ENCODE data around the gene RTTN. TPM values are rescaled to one million over a fixed set of nuclear protein-coding genes. Genes with fewer than 3 reads are reported as not detected.
"Not testable (repeated sequence)": the region's sequence is repeated elsewhere in the genome, so short reads cannot be mapped to it uniquely, and the experiment has no call there.

RTTN gene, protein sequence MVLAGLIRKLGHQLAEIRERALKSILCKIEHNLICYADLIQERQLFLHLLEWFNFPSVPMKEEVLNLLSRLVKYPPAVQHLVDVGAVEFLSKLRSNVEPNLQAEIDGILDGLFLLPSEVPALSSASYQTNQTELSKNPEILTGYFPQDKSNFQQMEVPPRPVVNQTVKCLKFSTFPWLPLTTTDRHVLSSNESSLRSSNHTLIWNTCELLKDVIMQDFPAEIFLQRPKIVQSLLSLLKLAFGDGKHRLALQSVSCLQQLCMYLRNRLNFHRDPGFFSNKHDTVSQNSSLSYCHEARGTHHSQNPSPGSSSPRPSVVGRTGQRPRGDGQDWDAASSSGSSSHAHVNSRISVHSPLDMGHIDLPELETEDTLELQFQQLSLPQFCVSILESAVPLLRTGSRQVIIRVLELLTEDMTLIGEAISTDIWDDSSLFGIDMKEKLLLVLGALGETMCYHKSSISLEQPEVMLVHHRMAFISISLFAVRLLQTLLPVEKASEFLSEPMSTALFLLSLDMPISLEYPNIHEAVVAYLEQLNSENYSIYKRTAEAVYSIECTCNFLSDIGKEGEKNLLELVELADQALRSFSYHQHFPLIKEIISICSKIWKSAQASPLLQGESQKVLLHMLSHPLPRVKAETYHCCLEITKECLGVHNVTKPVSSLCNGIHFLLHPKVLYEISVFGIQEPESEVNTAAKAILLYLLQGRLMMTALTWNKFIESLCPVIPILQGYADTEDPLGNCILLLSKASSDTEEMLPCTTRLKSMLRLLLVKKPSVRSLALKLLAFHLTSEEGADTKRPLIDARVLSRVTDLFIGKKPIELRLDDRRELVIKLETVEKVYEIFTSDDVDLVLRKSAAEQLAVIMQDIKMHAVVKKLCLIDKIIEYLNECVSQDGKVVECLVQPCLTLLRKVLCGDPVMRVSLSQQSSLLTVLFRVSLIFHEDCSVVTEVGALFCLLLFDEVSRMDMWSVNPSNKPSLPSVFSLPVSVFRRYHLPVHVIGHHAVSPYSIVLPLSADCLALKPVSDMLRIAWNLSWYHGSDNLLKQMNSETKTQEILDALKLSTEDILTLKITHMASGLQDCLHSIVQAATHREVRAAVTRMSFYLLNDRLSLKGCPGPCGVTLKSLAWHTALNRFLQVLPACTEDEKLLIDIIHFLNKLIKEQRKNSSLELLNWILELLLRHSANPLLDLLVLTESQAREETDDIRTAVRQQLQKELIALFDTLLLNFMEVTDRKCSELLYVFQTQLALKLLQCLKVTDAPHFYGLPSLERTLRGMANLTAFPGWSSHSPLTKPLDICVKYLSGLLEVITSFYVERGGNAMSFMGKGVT (N-terminal part only)
- total RNA-seq, result 10 to 100 TPM; 23.0 to 26.8 TPM

DNA sequence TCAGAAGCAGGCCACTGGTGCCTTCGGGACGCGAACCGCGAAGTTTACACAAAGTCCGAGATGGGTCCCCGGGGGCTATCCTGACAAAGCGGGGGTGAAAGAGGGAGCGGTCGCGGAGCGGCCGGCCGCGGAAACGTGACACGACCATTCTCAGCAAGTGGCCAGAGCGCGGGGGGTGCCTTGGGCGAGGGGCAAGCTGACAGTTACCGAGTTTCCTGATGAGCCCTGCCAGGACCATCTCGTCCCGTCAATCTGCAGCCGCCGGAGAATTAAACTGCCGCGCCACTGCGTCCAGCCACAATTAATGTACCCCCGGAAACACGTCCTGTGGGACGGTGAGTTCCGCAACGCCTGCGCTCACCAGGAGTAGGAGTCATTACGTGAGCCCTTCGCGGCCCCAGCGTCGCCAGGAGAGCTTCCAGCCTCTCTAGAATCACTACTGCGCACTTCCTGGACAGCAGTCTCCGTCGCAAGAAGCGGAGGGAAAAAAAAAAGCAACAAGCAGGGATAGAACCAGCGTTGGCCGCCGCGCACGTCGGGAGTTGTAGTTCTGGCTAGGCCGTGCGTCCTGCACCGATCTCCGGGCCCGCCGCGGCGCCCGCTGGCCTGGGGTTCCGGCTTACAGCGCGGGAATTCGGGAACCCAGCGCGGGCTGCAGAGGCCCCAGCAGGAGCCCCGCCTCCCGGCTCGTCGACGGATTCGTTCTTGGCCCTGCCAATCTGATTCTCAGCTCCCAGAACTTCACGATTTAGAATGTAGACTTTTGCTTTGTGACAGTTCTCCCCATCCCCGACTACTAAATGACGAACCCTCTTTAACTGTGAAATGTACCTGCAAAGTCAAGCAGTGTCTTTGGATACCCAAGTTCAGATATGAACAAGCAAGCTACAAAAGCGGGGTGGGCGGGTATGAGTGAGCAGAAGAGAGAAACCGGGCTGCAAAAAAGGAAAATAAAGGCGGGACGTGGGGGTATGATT is at the start of gene RTTN:
TSS of gene RTTN (minus strand) at position 267 of the 977 bp plus-strand sequence. CDS start at position 238, 29 bp downstream.
- peaks cover 24% of the 10 kb centered on the region for H3K36me3 Mint-ChIP-seq (ENCODE audit: low read depth)
- CTCF ChIA-PET, result interaction anchor here (0.9 to 2.0 kb wide), 4 partner anchors 10 to 271 kb away, joined by 3 to 13 read pairs (median 6); no protein-coding TSS in a partner anchor

DNA sequence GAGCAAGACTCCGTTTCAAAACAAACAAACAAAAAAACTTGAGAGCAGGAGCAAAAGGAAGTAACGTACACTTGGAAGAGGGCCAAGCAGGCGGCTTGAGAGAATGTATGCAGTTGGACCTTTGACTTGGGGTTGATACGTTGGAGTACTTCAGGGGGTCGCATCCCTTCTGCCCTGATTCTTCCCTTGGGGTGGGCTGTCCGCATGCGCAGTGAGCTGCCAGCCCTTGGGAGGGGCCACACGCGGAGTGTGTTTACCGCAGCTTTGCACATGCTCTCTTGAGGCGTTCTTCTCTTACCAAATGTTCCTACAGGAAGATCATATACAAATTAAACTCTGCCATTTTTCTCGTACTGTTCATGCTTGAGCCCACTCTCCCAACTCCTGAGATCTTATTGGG is 45.3 kb upstream of the RTTN start:
- Mint-ChIP-seq H3K4me1 (no peaks in the 10 kb centered on the region), H3K27ac (no peak overlapping the region), H3K36me3 (ENCODE audit: low read depth) (no peaks in the 10 kb centered on the region), H3K9me3 (no peaks in the 10 kb centered on the region), H3K27me3 (peaks cover 7% of the 10 kb centered on the region), H3K4me3 (no peak overlapping the region)
- ChIA-PET CTCF (no interaction called here), POLR2A (no interaction called here)
- no peak for DNase-seq

More for the DNA sequence above, at the start of gene RTTN:
- DNase-seq, result peak; percentile 92
- POLR2A ChIA-PET, result interaction anchor here (0.9 to 2.7 kb wide), 4 partner anchors 10 to 247 kb away, joined by 3 to 28 read pairs (median 4); no protein-coding TSS in a partner anchor
- peak within 1 kb of the TSS; percentile 99 for H3K27ac Mint-ChIP-seq
- peak within 1 kb of the TSS; percentile 96 for H3K4me3 Mint-ChIP-seq
- peaks cover 42% of the 10 kb centered on the region for H3K4me1 Mint-ChIP-seq
- no peaks in the 10 kb centered on the region for H3K9me3 Mint-ChIP-seq
- H3K27me3 Mint-ChIP-seq, result peaks cover 2% of the 10 kb centered on the region

DNA sequence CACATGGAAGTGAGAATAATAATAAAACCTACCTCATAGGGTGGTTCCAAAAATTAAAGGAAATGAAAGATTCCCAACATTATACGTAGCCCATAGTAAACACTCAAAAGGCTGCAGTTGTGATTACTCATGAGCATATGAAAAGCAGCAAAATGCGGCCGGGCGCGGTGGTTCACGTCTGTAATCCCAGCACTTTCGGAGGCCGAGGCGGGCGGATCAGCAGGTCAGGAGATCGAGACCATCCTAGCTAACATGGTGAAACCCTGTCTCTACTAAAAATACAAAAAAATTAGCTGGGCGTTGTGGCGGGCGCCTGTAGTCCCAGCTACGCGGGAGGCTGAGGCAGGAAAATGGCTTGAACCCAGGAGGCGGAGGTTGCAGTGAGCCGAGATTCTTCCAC is 44.4 kb upstream of the RTTN start:
- H3K4me1 Mint-ChIP-seq; POLR2A ChIA-PET; H3K9me3 Mint-ChIP-seq; H3K27ac Mint-ChIP-seq; CTCF ChIA-PET; H3K4me3 Mint-ChIP-seq; H3K27me3 Mint-ChIP-seq; DNase-seq; H3K36me3 Mint-ChIP-seq (ENCODE audit: low read depth): not testable (repeated sequence)

DNA sequence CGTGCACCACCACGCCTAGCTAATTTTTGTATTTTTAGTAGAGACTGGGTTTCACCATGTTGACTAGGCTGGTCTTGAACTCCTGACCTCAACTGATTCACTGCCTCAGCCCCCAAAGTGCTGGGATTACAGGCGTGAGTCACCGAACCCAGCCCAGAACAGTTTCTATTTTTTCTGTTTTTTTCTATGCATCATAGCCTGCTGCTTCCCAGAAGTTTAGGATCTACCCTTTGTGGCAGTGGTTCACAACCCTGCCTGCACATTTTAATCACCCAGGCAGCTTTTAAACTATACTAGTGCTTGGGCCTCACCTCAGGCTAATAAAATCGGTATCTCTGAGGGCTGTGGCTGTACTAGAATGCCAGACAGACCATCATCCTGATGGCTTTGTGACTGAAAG is 43.6 kb upstream of the RTTN start:
- DNase-seq, result no peak
- POLR2A ChIA-PET, result no interaction called here
- no peak overlapping the region for H3K27ac Mint-ChIP-seq
- H3K4me1 Mint-ChIP-seq, result no peaks in the 10 kb centered on the region
- H3K36me3 Mint-ChIP-seq (ENCODE audit: low read depth), result no peaks in the 10 kb centered on the region
- H3K27me3 Mint-ChIP-seq, result peaks cover 9% of the 10 kb centered on the region
- H3K9me3 Mint-ChIP-seq, result no peaks in the 10 kb centered on the region
- H3K4me3 Mint-ChIP-seq, result no peak overlapping the region
- CTCF ChIA-PET, result no interaction called here

- no peaks in the 10 kb centered on the region for H3K9me3 Mint-ChIP-seq
- no peak overlapping the region for H3K4me3 Mint-ChIP-seq
- ChIA-PET CTCF (interaction anchor here (1.1 kb wide), 1 partner anchor 51 kb away, joined by 3 read pairs; no protein-coding TSS in a partner anchor), POLR2A (no interaction called here)
- H3K27me3 Mint-ChIP-seq, result peaks cover 15% of the 10 kb centered on the region
- no peaks in the 10 kb centered on the region for H3K4me1 Mint-ChIP-seq
- no peak overlapping the region for H3K27ac Mint-ChIP-seq
- DNase-seq, result no peak
- H3K36me3 Mint-ChIP-seq (ENCODE audit: low read depth), result no peaks in the 10 kb centered on the region
These were observed 40.6 kb upstream of the RTTN start for GRCh38 chr18:70246061-70246466.

DNA sequence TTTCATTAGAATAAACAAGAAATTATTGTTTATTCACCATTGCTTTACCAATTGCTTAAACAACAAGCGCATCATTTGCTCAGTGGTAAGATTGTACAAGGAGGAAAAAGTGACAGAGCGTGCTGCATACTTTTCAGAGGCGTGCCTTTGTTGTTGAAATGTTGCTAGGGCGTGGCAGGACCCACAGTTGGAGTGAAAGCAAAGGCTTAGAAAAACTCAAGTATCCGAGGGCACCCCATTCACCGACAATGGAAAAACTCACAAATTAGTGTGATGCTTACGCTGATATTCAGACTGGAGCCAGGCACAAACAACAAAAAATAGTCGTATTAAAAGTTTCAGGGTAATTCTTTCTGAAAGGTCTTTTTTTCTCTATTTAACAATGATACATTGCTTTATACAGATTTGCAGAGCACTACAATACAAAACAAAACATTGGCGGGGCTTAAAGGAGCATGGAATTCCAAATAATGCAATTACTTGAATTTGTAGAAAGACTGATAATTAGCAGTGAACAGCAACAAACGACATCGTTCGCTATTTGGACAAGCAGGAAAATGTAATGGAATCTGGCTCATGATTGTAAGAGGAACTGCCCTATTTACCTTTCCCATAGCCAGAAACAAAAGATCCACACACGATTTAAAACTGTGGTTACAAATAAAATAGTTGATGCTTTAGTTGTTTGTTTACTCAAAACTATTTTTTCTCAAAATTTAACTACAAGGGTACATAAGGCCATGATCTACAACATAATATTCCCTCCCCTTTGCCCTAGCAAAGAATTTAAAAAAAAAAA is 37.8 kb upstream of the RTTN start:
- Mint-ChIP-seq H3K36me3 (ENCODE audit: low read depth) (no peaks in the 10 kb centered on the region), H3K4me3 (no peak overlapping the region), H3K4me1 (no peaks in the 10 kb centered on the region), H3K9me3 (peaks cover 4% of the 10 kb centered on the region), H3K27me3 (peaks cover 28% of the 10 kb centered on the region), H3K27ac (no peak overlapping the region)
- ChIA-PET CTCF (no interaction called here), POLR2A (no interaction called here)
- no peak for DNase-seq

DNA sequence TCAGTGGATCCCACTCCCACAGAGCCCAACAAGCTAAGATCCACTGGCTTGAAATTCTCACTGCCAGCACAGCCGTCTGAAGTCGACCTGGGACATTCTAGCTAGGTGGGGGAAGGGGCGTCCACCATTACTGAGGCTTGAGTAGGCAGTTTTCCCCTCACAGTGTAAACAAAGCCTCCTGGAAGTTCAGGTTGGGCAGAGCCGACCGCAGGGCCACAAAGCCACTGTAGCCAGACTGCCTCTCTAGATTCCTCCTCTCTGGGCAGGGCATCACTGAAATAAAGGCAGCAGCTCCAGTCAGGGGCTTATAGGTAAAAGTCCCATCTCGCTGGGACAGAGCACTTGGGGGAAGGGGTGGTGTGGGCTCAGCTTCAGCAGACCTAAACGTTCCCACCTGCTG is 31.4 kb upstream of the RTTN start:
- POLR2A ChIA-PET, result not testable (repeated sequence)

GRCh38 chr18:70235478-70235877 is 30.0 kb upstream of the RTTN start:
- Mint-ChIP-seq H3K27me3 (peaks cover 31% of the 10 kb centered on the region), H3K27ac (no peak overlapping the region), H3K36me3 (ENCODE audit: low read depth) (no peaks in the 10 kb centered on the region), H3K4me3 (no peak overlapping the region), H3K9me3 (peaks cover 1% of the 10 kb centered on the region), H3K4me1 (no peaks in the 10 kb centered on the region)
- no peak for DNase-seq
- POLR2A ChIA-PET, result no interaction called here
- CTCF ChIA-PET, result no interaction called here

More for the DNA sequence above, 31.4 kb upstream of the RTTN start:
- CTCF ChIA-PET, result interaction anchor here (1.1 kb wide), 1 partner anchor 42 kb away, joined by 3 read pairs; no protein-coding TSS in a partner anchor
- H3K27ac Mint-ChIP-seq; H3K4me1 Mint-ChIP-seq; DNase-seq; H3K9me3 Mint-ChIP-seq; H3K4me3 Mint-ChIP-seq; H3K36me3 Mint-ChIP-seq (ENCODE audit: low read depth): not testable (repeated sequence)
- H3K27me3 Mint-ChIP-seq, result peaks cover 29% of the 10 kb centered on the region

DNA sequence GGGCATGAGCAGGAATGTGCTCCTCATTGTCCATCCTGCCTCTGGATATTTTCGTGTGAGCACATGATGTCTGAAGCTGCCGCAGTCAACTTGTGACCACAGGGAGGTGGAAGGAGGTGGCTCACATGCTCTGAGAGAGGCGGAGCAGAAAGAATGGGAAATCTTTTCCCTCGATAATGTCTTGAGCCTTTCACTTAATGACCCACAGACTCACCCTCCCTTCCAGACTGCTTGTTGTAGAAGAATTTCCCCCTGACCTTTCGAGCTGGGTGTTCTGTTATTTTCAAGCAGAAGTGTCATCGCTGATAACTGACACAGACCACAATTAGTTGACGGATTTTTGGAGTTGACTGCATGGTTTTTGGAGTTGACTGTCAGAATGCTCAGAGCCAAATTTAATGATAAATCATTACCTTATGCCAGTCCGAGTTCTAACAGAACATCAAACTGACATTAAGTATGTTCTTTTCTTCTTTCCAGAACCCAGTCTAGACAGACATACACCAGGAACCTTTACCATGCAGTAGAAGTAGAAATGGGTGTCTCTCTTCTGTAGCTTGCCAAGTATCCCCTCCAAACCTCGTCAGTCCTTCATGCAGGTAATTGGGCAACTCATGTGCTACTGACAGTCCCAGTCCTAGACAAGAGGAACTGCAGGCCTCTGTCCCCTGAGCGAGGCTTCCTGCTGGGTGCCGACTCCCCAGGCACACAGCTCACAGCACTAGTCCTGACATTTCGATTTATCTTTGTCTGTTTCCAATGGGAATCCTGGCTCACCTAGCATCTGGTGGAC is 29.4 kb upstream of the RTTN start:
- ChIA-PET POLR2A (no interaction called here), CTCF (no interaction called here)
- DNase-seq, result no peak
- Mint-ChIP-seq H3K27ac (no peak overlapping the region), H3K27me3 (peaks cover 27% of the 10 kb centered on the region), H3K9me3 (no peaks in the 10 kb centered on the region), H3K4me3 (no peak overlapping the region), H3K36me3 (ENCODE audit: low read depth) (no peaks in the 10 kb centered on the region), H3K4me1 (no peaks in the 10 kb centered on the region)

GRCh38 chr18:70233974-70234373 is 28.5 kb upstream of the RTTN start:
- Mint-ChIP-seq H3K4me3 (no peak overlapping the region), H3K36me3 (ENCODE audit: low read depth) (no peaks in the 10 kb centered on the region), H3K27me3 (peaks cover 21% of the 10 kb centered on the region), H3K27ac (no peak overlapping the region), H3K4me1 (no peaks in the 10 kb centered on the region), H3K9me3 (no peaks in the 10 kb centered on the region)
- no peak for DNase-seq
- ChIA-PET CTCF (no interaction called here), POLR2A (no interaction called here)

DNA sequence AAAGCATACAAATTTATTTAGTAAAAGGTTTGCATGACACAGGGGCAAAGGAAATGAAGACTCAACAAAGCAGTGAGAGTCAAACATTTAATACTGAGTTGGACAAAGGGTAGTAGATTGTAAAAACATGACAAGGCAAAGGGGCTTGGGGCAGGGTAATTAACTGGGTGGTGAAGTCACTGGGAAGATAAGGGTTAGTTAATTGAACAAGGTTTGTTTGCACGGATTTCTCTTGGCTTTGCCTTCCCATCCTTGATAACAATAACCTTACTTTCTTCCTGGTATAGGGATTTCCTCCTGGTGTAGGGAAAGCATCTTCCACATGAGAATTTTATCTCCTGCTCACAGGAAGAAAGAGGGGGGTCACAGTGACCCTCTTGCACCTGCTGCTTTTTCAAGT is 26.8 kb upstream of the RTTN start:
- POLR2A ChIA-PET, result no interaction called here
- Mint-ChIP-seq H3K27ac (no peak overlapping the region), H3K4me1 (peaks cover 9% of the 10 kb centered on the region), H3K9me3 (peaks cover 7% of the 10 kb centered on the region), H3K4me3 (no peak overlapping the region), H3K36me3 (ENCODE audit: low read depth) (peaks cover 5% of the 10 kb centered on the region), H3K27me3 (peaks cover 16% of the 10 kb centered on the region)
- CTCF ChIA-PET, result no interaction called here
- DNase-seq, result no peak

Data from activated CD4-positive, alpha-beta memory T cell treated with anti-CD3 and anti-CD28 coated beads, Interleukin-2, amount 10 ng/mL, durations not matched to agents 7 days and 5 days (primary cell).